HEK293 (cell line): ENCODE measurements around the gene SART1.

Experiments
- CTCF ChIA-PET: fragments of 350-600 bp; formaldehyde crosslinking; extraction: SDS; loops from one replicate; lab custom pipeline; 2021; ENCODE audit warnings: antibody characterized with exemption; lab: Yijun Ruan, JAX
- POLR2A ChIA-PET: fragments of 300-600 bp; formaldehyde crosslinking; extraction: SDS; loops from one replicate; lab custom pipeline; 2020; ENCODE audit warnings: antibody characterized with exemption, inconsistent platforms; lab: Yijun Ruan, JAX
- H3K27ac ChIP-seq: fragments of 200-500 bp; sonication (Bioruptor generic); 2 replicates; pipeline ENCODE4 v1.5.1; 2014; ENCODE audit warnings: low read depth, low read length, control low read depth, inconsistent platforms; ENCODE audit errors: extremely low read depth
- H3K36me3 ChIP-seq, 2 experiments: fragments of 200-500 bp in 1 of 2; sonication (Bioruptor generic) in 1 of 2; 1 replicate in 1 of 2; 2 replicates in 1 of 2; pipeline ENCODE4 v1.5.1; 2014 to 2017; ENCODE audit warnings: inconsistent platforms in 2 of 2, low read length in 2 of 2; ENCODE audit not compliant: control insufficient read depth in 2 of 2, insufficient read depth in 1 of 2
- H3K4me1 ChIP-seq: fragments of 200-500 bp; sonication (Bioruptor generic); 2 replicates; pipeline ENCODE4 v1.5.1; 2014; ENCODE audit warnings: mild to moderate bottlenecking, low read length, inconsistent platforms; ENCODE audit not compliant: control insufficient read depth, insufficient read depth
- H3K4me3 ChIP-seq: 2 replicates; pipeline ENCODE4 v1.5.1; 2011; ENCODE audit warnings: low read depth, mild to moderate bottlenecking, control low read depth, low read length, moderate library complexity
- H3K9me3 ChIP-seq: fragments of 200-500 bp; sonication (Bioruptor generic); 2 replicates; pipeline ENCODE4 v1.5.1; 2014; ENCODE audit warnings: low read depth, low read length, inconsistent platforms; ENCODE audit not compliant: control insufficient read depth, insufficient read depth
- GLI4 ChIP-seq: fragments of 450-650 bp; formaldehyde crosslinking; IDR thresholded peaks from 2 replicates; pipeline ENCODE4 v1.5.1; 2016; ENCODE audit warnings: missing biosample characterization, missing genetic modification characterization
- KLF7 ChIP-seq: fragments of 450-650 bp; formaldehyde crosslinking; IDR thresholded peaks from 2 replicates; pipeline ENCODE4 v1.5.1; 2016; ENCODE audit warnings: missing biosample characterization, missing genetic modification characterization, borderline replicate concordance
- TRIM28 ChIP-seq: IDR thresholded peaks from 2 replicates; pipeline ENCODE4 v1.6.1; 2011; ENCODE audit warnings: low read length, control low read depth, borderline replicate concordance
- ZFP37 ChIP-seq: fragments of 450-650 bp; formaldehyde crosslinking; IDR thresholded peaks from 2 replicates; pipeline ENCODE4 v1.5.1; 2016; ENCODE audit warnings: missing biosample characterization, missing genetic modification characterization
- ZNF121 ChIP-seq: fragments of 450-650 bp; formaldehyde crosslinking; IDR thresholded peaks from 2 replicates; pipeline ENCODE4 v1.5.1; 2016; ENCODE audit warnings: missing biosample characterization, missing genetic modification characterization
- ZNF169 ChIP-seq: fragments of 450-650 bp; formaldehyde crosslinking; IDR thresholded peaks from 2 replicates; pipeline ENCODE4 v1.5.1; 2016; ENCODE audit warnings: missing biosample characterization, missing genetic modification characterization
- ZNF184 ChIP-seq: fragments of 450-650 bp; IDR thresholded peaks from 2 replicates; pipeline ENCODE4 v1.5.1; 2018; ENCODE audit warnings: missing biosample characterization, mild to moderate bottlenecking, missing genetic modification characterization
- ZNF214 ChIP-seq: fragments of 450-650 bp; formaldehyde crosslinking; IDR thresholded peaks from 2 replicates; pipeline ENCODE4 v1.5.1; 2017; ENCODE audit warnings: missing biosample characterization, mild to moderate bottlenecking, missing genetic modification characterization, borderline replicate concordance
- ZNF354C ChIP-seq: fragments of 450-650 bp; formaldehyde crosslinking; IDR thresholded peaks from 2 replicates; pipeline ENCODE4 v1.5.1; 2016; ENCODE audit warnings: missing biosample characterization, missing genetic modification characterization, low read depth, borderline replicate concordance
- ZNF585B ChIP-seq: fragments of 450-650 bp; formaldehyde crosslinking; IDR thresholded peaks from 2 replicates; pipeline ENCODE4 v1.5.1; 2016; ENCODE audit warnings: missing biosample characterization, missing genetic modification characterization
- ZNF626 ChIP-seq: fragments of 450-650 bp; sonication (Bioruptor Pico); formaldehyde crosslinking; IDR thresholded peaks from 2 replicates; pipeline ENCODE4 v1.5.1; 2018; ENCODE audit warnings: missing biosample characterization, missing genetic modification characterization, inconsistent platforms
- TF ChIP-seq, protein P1 (sequence below): fragments of 450-650 bp; formaldehyde crosslinking; IDR thresholded peaks from 2 replicates; pipeline ENCODE4 v1.5.1; 2016; ENCODE audit warnings: missing biosample characterization, missing genetic modification characterization, borderline replicate concordance
- TF ChIP-seq, protein P2 (sequence below): fragments of 450-650 bp; formaldehyde crosslinking; IDR thresholded peaks from 2 replicates; pipeline ENCODE4 v1.5.1; 2016; ENCODE audit warnings: missing biosample characterization, missing genetic modification characterization
- TF ChIP-seq, protein P3 (sequence below): fragments of 450-650 bp; IDR thresholded peaks from 2 replicates; pipeline ENCODE4 v1.5.1; 2018; ENCODE audit warnings: missing biosample characterization, mild to moderate bottlenecking, missing genetic modification characterization
- TF ChIP-seq, protein P4 (sequence below): IDR thresholded peaks from 2 replicates; pipeline ENCODE4 v1.6.1; 2011; ENCODE audit warnings: mild to moderate bottlenecking, low read depth, low read length, borderline replicate concordance
- TF ChIP-seq, protein P5 (sequence below): fragments of 450-650 bp; formaldehyde crosslinking; IDR thresholded peaks from 2 replicates; pipeline ENCODE4 v1.5.1; 2016; ENCODE audit warnings: missing biosample characterization, missing genetic modification characterization

Gene SART1

DNA sequence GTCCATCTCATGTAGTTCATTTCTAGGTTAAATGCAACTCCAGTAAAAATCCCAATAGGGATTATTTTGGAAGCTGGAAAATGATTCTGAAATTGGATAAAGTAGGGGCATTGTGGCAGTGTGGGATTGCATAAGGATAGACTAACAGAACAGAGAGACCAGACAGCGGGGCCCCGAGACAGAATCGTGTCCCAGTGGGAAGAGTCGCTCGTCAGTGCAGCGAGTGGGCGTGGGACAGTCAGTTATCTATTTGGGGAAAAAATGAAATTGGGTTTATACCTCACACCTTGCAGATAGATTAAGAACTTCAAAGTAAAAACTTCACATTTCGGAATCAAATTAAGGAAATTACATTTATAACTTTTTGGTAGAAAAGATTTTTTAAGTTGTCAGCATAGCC lies 10.6 kb downstream of the SART1 start (continued):
- TF ChIP-seq, protein P1, sequence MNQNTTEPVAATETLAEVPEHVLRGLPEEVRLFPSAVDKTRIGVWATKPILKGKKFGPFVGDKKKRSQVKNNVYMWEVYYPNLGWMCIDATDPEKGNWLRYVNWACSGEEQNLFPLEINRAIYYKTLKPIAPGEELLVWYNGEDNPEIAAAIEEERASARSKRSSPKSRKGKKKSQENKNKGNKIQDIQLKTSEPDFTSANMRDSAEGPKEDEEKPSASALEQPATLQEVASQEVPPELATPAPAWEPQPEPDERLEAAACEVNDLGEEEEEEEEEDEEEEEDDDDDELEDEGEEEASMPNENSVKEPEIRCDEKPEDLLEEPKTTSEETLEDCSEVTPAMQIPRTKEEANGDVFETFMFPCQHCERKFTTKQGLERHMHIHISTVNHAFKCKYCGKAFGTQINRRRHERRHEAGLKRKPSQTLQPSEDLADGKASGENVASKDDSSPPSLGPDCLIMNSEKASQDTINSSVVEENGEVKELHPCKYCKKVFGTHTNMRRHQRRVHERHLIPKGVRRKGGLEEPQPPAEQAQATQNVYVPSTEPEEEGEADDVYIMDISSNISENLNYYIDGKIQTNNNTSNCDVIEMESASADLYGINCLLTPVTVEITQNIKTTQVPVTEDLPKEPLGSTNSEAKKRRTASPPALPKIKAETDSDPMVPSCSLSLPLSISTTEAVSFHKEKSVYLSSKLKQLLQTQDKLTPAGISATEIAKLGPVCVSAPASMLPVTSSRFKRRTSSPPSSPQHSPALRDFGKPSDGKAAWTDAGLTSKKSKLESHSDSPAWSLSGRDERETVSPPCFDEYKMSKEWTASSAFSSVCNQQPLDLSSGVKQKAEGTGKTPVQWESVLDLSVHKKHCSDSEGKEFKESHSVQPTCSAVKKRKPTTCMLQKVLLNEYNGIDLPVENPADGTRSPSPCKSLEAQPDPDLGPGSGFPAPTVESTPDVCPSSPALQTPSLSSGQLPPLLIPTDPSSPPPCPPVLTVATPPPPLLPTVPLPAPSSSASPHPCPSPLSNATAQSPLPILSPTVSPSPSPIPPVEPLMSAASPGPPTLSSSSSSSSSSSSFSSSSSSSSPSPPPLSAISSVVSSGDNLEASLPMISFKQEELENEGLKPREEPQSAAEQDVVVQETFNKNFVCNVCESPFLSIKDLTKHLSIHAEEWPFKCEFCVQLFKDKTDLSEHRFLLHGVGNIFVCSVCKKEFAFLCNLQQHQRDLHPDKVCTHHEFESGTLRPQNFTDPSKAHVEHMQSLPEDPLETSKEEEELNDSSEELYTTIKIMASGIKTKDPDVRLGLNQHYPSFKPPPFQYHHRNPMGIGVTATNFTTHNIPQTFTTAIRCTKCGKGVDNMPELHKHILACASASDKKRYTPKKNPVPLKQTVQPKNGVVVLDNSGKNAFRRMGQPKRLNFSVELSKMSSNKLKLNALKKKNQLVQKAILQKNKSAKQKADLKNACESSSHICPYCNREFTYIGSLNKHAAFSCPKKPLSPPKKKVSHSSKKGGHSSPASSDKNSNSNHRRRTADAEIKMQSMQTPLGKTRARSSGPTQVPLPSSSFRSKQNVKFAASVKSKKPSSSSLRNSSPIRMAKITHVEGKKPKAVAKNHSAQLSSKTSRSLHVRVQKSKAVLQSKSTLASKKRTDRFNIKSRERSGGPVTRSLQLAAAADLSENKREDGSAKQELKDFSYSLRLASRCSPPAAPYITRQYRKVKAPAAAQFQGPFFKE (tag by site-specific recombination) = no peak
- TF ChIP-seq ZNF354C (tag by site-specific recombination) (no peak), ZNF121 (tag by site-specific recombination) (no peak), ZNF169 (tag by site-specific recombination) (no peak), ZNF214 (tag by site-specific recombination) (no peak), KLF7 (tag by site-specific recombination) (no peak)
- TF ChIP-seq, protein P2, sequence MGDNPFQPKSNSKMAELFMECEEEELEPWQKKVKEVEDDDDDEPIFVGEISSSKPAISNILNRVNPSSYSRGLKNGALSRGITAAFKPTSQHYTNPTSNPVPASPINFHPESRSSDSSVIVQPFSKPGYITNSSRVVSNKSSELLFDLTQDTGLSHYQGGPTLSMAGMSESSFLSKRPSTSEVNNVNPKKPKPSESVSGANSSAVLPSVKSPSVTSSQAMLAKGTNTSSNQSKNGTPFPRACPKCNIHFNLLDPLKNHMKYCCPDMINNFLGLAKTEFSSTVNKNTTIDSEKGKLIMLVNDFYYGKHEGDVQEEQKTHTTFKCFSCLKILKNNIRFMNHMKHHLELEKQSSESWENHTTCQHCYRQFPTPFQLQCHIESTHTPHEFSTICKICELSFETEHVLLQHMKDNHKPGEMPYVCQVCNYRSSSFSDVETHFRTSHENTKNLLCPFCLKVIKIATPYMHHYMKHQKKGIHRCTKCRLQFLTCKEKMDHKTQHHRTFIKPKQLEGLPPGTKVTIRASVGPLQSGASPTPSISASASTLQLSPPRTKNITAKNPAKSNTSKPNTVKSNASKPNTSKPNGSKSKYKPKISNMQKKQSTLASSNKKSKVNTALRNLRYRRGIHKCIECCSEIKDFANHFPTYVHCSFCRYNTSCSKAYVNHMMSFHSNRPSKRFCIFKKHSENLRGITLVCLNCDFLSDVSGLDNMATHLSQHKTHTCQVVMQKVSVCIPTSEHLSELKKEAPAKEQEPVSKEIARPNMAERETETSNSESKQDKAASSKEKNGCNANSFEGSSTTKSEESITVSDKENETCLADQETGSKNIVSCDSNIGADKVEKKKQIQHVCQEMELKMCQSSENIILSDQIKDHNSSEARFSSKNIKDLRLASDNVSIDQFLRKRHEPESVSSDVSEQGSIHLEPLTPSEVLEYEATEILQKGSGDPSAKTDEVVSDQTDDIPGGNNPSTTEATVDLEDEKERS (tag by site-specific recombination) = no peak
- TF ChIP-seq, all 188 proteins: peak for 0

DNA sequence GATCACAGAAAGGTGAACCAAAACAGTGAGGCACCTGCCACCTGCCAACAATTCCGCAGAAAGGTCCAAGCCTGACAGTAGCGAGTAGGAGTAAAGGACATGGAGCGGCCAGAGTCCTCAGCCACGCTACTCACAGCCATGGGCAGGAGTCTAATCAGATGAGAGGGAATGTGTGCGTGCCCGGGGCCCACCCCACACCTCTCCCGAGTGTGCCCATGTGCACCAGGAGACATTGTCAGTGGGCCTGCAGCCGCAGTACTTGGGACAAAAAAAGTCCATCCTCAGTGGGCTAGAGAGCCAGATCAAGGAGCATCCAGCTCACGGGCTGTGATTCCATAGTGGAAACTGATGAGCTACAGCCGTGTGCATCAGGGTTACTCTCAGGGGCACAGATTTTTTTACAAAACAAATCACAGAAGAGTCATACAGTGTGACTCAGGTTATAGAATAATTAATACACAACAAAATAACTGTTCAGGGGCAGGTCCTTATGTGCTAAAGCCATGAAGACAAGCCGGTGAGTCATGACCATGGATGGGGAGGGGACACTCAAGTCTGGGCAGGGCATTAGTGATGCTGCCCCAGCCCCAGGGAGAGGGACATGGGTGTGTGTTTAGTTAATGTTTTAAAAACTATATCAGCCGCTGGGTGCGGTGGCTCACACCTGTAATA lies 12.0 kb downstream of the SART1 start:
- ChIA-PET CTCF (no interaction called here), POLR2A (no interaction called here)
- peaks cover 0 to 73% of the 10 kb centered on the region in 2 experiments; a peak in 2 of 3 replicates for H3K36me3 ChIP-seq
- no peak overlapping the region for H3K4me3 ChIP-seq
- H3K4me1 ChIP-seq = no peaks in the 10 kb centered on the region
- TF ChIP-seq TRIM28 (no peak), ZFP37 (no peak), ZNF626 (tag by site-specific recombination) (no peak), ZNF585B (tag by site-specific recombination) (no peak), GLI4 (tag by site-specific recombination) (no peak), ZNF184 (tag by site-specific recombination) (no peak)
- TF ChIP-seq, protein P3, sequence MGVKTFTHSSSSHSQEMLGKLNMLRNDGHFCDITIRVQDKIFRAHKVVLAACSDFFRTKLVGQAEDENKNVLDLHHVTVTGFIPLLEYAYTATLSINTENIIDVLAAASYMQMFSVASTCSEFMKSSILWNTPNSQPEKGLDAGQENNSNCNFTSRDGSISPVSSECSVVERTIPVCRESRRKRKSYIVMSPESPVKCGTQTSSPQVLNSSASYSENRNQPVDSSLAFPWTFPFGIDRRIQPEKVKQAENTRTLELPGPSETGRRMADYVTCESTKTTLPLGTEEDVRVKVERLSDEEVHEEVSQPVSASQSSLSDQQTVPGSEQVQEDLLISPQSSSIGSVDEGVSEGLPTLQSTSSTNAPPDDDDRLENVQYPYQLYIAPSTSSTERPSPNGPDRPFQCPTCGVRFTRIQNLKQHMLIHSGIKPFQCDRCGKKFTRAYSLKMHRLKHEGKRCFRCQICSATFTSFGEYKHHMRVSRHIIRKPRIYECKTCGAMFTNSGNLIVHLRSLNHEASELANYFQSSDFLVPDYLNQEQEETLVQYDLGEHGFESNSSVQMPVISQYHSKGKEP (tag by site-specific recombination) = no peak
- TF ChIP-seq, protein P4, sequence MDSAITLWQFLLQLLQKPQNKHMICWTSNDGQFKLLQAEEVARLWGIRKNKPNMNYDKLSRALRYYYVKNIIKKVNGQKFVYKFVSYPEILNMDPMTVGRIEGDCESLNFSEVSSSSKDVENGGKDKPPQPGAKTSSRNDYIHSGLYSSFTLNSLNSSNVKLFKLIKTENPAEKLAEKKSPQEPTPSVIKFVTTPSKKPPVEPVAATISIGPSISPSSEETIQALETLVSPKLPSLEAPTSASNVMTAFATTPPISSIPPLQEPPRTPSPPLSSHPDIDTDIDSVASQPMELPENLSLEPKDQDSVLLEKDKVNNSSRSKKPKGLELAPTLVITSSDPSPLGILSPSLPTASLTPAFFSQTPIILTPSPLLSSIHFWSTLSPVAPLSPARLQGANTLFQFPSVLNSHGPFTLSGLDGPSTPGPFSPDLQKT = no peak
- TF ChIP-seq, protein P5, sequence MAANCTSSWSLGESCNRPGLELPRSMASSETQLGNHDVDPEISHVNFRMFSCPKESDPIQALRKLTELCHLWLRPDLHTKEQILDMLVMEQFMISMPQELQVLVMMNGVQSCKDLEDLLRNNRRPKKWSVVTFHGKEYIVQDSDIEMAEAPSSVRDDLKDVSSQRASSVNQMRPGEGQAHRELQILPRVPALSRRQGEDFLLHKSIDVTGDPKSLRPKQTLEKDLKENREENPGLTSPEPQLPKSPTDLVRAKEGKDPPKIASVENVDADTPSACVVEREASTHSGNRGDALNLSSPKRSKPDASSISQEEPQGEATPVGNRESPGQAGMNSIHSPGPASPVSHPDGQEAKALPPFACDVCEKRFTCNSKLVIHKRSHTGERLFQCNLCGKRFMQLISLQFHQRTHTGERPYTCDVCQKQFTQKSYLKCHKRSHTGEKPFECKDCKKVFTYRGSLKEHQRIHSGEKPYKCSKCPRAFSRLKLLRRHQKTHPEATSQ (tag by site-specific recombination) = no peak
- no peaks in the 10 kb centered on the region for H3K9me3 ChIP-seq
- H3K27ac ChIP-seq = no peak overlapping the region
